Left ventricle myocardium inferior (tissue), 1 donor: ENCODE results near the gene NDOR1. TPM values are rescaled to one million over a fixed set of nuclear protein-coding genes. Genes with fewer than 3 reads are reported as not detected.

Experiments used
- DNase-seq: peaks from one replicate; pipeline ENCODE4 v3.0.0-alpha.2; 2020
- H3K27ac ChIP-seq: fragments of 200-600 bp; replicated peaks from 2 replicates; pipeline ENCODE4 v1.8.0; 2021
- H3K27me3 ChIP-seq: fragments of 200-600 bp; 2 replicates; pipeline ENCODE4 v1.8.0; 2021; ENCODE audit warnings: low read depth
- H3K36me3 ChIP-seq: fragments of 200-600 bp; 2 replicates; pipeline ENCODE4 v1.8.0; 2021
- H3K4me1 ChIP-seq: fragments of 200-600 bp; 2 replicates; pipeline ENCODE4 v1.8.0; 2021
- H3K4me3 ChIP-seq: fragments of 200-600 bp; 2 replicates; pipeline ENCODE4 v1.8.0; 2021; ENCODE audit warnings: mild to moderate bottlenecking, moderate library complexity
- H3K9me3 ChIP-seq: fragments of 200-600 bp; replicated peaks from 2 replicates; pipeline ENCODE4 v1.8.0; 2021
- CTCF ChIP-seq: fragments of 200-600 bp; IDR thresholded peaks from 2 replicates; pipeline ENCODE4 v1.8.0; 2021; ENCODE audit warnings: antibody characterized with exemption, mild to moderate bottlenecking, borderline replicate concordance
- intact Hi-C: fragments of 100-400 bp; cut with micrococcal nuclease; formaldehyde crosslinking; loops from one replicate; pipeline ENCODE4 v1.11.0; 2022
- total RNA-seq: library from RNA; stranded (reverse); fragmentation: NEBNext Ultra II Directional; extraction: Animal tissue kit (Norgen Biotek cat#: 25700); gene quantifications from one replicate; pipeline ENCODE4 v1.2.1, GENCODE V29; 2021
- donor health status: DM: no; HTN: yes; CAD: no; lungs with severe emphysema.

Gene NDOR1
- total RNA-seq, 1 donor from 2014 or later, result 6.5 TPM

DNA sequence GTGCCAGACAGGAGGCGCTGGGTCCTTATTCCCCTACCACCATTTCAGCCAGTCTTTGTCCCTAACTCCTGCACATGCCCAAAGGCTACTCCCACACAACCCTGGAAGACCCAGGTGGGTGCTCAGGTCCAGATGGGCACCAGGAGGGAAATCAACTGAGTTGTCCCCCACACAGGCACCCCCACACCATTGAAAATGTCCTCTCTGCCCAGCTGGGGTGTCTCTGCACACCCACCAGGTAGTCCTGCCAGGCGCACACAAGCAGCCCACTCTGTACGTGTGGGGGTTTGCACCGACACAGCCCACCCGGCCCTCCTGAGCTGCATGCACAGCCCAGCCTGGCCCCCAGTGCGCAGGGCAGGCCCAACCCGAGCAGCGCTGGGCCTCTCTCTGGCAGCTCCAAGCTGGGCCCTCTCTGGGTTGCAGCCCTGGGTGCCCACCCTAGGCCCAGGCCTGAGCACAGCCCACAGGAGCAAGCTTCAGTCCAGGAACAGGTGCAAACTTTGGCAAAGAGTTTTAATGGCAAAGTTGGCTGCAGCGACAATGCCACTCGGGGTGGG, 14.3 kb downstream of the NDOR1 start:
- Histone ChIP-seq H3K9me3 (no peaks in the 10 kb centered on the region), H3K27me3 (no peaks in the 10 kb centered on the region), H3K27ac (peak overlapping the region; percentile 66), H3K4me1 (peaks cover 60% of the 10 kb centered on the region), H3K36me3 (peaks cover 9% of the 10 kb centered on the region), H3K4me3 (no peak overlapping the region)
- intact Hi-C loops, result no loop called here
- DNase-seq, result no peak
- TF ChIP-seq CTCF, result no peak

- no peak for TF ChIP-seq CTCF
- Histone ChIP-seq H3K9me3 (no peaks in the 10 kb centered on the region), H3K4me1 (peaks cover 60% of the 10 kb centered on the region), H3K27me3 (no peaks in the 10 kb centered on the region), H3K4me3 (no peak overlapping the region), H3K27ac (peak overlapping the region; percentile 84), H3K36me3 (peaks cover 7% of the 10 kb centered on the region)
- intact Hi-C loops, result no loop called here
- no peak for DNase-seq
Observed at GRCh38 chr9:137220317-137221094, 15.0 kb downstream of the NDOR1 start.

DNA sequence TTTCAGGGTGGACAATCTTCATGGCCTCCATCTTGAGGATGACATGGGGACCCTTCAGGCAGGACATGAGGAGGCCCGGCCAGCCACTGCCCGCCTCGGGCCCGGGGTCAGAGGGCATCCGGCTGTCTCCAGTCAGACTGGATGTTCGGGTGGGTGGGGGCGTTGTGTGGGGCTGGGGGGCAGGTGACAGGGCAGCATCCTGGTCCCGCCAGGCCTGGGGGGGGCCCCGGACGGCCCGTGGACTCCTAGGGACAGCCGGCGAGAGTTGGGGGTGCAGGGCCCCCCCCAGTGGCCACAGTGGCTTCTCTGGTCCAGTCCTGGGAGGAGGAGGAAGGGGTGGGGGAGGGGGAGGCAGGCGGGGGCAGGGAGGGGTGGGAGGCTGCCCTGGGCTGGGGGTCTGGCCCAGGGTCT, 15.6 kb downstream of the NDOR1 start:
- TF ChIP-seq CTCF, result no peak
- no peaks in the 10 kb centered on the region for H3K27me3 ChIP-seq
- DNase-seq, result no peak
- H3K9me3 ChIP-seq, result no peaks in the 10 kb centered on the region
- intact Hi-C loops, result no loop called here
- peak overlapping the region; percentile 68 for H3K4me3 ChIP-seq
- peak overlapping the region; percentile 84 for H3K27ac ChIP-seq
- peaks cover 60% of the 10 kb centered on the region for H3K4me1 ChIP-seq
- peaks cover 6% of the 10 kb centered on the region for H3K36me3 ChIP-seq

GRCh38 chr9:137221506-137222111, 16.1 kb downstream of the NDOR1 start:
- peaks cover under 1% of the 10 kb centered on the region for H3K36me3 ChIP-seq
- intact Hi-C loops, result no loop called here
- H3K27me3 ChIP-seq, result no peaks in the 10 kb centered on the region
- no peaks in the 10 kb centered on the region for H3K9me3 ChIP-seq
- H3K4me1 ChIP-seq, result peaks cover 59% of the 10 kb centered on the region
- peak overlapping the region; percentile 68 for H3K4me3 ChIP-seq
- H3K27ac ChIP-seq, result peak overlapping the region; percentile 84
- no peak for DNase-seq
- no peak for TF ChIP-seq CTCF

GRCh38 chr9:137222190-137223077, 16.9 kb downstream of the NDOR1 start, which contains the start of gene RNF208:
RNF208 (minus strand) TSS chr9:137222240; CDS start chr9:137221212, 1,028 bp downstream.
- DNase-seq, result no peak
- H3K4me3 ChIP-seq, result peak within 1 kb of the TSS; percentile 91
- H3K36me3 ChIP-seq, result no peaks in the 10 kb centered on the region
- intact Hi-C loops, result no loop called here
- H3K27ac ChIP-seq, result peak within 1 kb of the TSS; percentile 96
- no peaks in the 10 kb centered on the region for H3K27me3 ChIP-seq
- peaks cover 54% of the 10 kb centered on the region for H3K4me1 ChIP-seq
- no peaks in the 10 kb centered on the region for H3K9me3 ChIP-seq
- TF ChIP-seq CTCF, result no peak
